ENCODE results near the gene EN2.

EN2 gene

GRCh38 chr7:155490697-155491628, 33.0 kb downstream of the EN2 start:
- no peak overlapping the region for H3K27ac ChIP-seq
- DNase-seq (ENCODE audit: low spot score): no peak
- CTCF ChIA-PET: no interaction called here
- no peak for TF ChIP-seq CTCF (conservative IDR thresholded peaks at IDR 0.05; ENCODE audit: low read depth)
- POLR2A ChIA-PET (ENCODE audit: low non-redundant PET): no interaction called here

- TF ChIP-seq CTCF (conservative IDR thresholded peaks at IDR 0.05; ENCODE audit: low read depth): no peak
- H3K27ac ChIP-seq: no peak overlapping the region
- POLR2A ChIA-PET (ENCODE audit: low non-redundant PET): no interaction called here
- DNase-seq (ENCODE audit: low spot score): no peak
- CTCF ChIA-PET: no interaction called here
Measured at GRCh38 chr7:155491812-155492211, 33.9 kb downstream of the EN2 start.

GRCh38 chr7:155493744-155494538, 36.0 kb downstream of the EN2 start:
- no peak for DNase-seq (ENCODE audit: low spot score)
- ChIA-PET CTCF (interaction anchor here (0.8 kb wide), 1 partner anchor 137 kb away, joined by 3 read pairs; no protein-coding TSS in a partner anchor), POLR2A (ENCODE audit: low non-redundant PET) (no interaction called here)
- H3K27ac ChIP-seq: no peak overlapping the region
- no peak for TF ChIP-seq CTCF (conservative IDR thresholded peaks at IDR 0.05; ENCODE audit: low read depth)

GRCh38 chr7:155494551-155494950, 36.6 kb downstream of the EN2 start:
- ChIA-PET CTCF (no interaction called here), POLR2A (ENCODE audit: low non-redundant PET) (no interaction called here)
- no peak overlapping the region for H3K27ac ChIP-seq
- DNase-seq (ENCODE audit: low spot score): no peak
- no peak for TF ChIP-seq CTCF (conservative IDR thresholded peaks at IDR 0.05; ENCODE audit: low read depth)

GRCh38 chr7:155495440-155496248, 37.7 kb downstream of the EN2 start:
- POLR2A ChIA-PET (ENCODE audit: low non-redundant PET): no interaction called here
- TF ChIP-seq CTCF (conservative IDR thresholded peaks at IDR 0.05; ENCODE audit: low read depth): no peak
- H3K27ac ChIP-seq: no peak overlapping the region
- CTCF ChIA-PET: interaction anchor here (0.7 kb wide), 1 partner anchor 101 kb away, joined by 5 read pairs; no protein-coding TSS in a partner anchor
- no peak for DNase-seq (ENCODE audit: low spot score)

Measured in RWPE1 (cell line).